ENCODE measurements around the gene DNAH10.
A peak's percentile ranks its signal among the peaks of the same experiment; 100 is the strongest.

DNAH10 gene

DNA sequence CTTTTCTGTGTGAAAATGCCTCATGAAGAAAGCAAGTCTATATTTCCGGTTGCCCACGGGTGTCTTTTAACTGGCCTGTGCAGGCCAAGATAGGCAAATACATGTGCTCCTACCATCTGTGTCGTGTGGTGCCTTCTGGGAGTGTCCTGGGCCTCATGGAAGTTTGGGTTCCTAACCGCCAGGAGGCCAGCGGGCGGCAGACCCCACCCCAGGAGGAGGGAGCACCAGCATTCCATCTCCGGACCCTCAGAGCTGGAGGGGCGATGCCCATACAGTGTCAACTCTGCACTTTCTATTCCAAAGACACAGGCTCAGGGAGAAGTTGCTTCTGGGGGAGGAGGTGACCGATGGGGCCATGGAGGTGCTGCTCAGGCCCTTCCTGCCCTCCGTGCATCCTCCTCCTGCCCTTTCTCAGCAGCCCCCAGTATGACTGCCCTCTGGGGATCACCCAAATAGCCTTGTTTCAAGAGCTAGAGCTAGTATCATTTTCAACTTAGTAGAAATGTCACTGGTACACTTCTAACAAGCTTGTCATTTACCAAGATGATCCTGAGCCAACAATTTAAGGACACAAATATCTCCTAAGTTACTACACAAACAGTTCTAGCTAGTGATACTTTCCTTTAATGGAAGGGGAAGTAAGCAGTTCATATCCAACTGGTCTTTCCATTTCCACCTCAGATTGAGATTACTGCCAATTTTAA is 192.7 kb downstream of the DNAH10 start:
- DNase-seq: no peak

DNA sequence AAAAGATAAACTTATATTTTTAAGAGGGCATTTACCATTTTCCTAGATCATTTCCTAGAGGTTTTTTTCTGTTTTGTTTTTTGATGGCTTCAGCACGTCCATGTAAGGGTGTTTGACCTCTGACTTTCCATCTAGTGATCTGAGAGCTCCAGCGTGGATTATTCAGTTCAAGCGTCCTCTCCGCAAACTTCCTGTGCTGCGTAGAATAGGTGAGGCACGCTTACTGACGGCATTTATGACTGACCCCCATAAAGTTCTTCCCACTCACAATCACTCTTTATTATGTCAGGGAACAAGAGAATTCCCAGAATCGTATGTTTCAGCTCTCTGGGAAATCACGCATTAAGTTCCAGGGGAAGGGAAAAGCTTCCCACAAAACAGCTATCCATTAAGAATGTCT is 194.1 kb downstream of the DNAH10 start:
- no peak for DNase-seq

DNA sequence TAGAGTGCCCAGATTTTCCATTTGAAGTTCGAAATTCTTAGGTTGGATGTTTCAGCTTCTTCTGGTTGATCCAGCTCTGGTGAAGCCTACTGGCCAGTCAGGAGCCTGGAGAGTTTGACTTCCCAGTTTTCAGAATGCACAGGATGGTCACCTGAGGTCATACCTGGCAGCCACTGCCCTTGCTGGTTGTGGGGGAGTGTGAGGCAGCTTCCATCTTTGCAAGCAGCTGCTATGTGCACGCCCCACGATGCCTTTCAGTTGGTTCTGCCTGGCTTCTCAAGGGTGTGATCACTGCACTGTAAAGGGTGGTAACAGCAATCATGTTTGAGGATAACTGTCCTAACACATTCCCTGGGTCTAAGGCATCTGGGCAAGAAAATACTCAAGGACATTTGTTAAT is 195.1 kb downstream of the DNAH10 start:
- DNase-seq: no peak

DNA sequence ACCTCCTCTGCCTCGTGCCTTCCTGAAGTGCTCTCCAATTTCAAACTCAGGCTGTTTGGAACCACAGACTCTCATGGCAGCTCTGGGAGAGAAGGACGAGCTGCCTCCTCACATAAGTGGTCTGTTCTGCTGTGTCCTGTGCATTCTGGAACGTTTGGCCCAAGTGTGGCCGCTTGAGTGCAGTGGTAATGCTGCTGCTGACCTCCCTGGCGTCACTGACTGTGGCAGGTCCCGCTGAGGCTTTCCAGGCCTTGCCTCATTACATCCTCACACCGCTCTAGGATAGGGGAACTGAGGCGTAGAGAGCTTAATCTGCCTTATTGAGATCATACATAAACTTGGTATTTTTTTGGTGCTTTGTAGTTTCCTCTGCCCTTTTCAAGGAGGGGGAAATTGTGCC is 196.4 kb downstream of the DNAH10 start:
- no peak for DNase-seq

DNA sequence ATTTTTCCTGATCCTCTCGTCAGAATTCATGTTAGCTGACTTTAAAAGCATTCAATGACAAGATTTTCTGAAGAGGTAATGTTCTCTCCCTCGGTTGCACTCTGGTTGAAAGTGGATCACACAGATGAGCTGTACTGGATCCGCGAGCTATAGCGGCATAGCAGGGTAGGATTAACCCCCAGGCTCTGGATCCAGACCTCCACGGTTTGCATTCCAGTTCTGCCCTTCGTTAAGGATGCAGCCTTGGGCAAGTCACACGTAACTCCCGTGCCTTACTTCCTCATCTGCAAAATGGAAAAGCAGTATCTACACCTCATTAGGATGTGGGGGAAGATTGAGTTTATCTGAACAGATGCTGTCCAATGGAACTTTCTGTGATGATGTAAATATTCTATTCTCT is 196.8 kb downstream of the DNAH10 start:
- DNase-seq: no peak

DNA sequence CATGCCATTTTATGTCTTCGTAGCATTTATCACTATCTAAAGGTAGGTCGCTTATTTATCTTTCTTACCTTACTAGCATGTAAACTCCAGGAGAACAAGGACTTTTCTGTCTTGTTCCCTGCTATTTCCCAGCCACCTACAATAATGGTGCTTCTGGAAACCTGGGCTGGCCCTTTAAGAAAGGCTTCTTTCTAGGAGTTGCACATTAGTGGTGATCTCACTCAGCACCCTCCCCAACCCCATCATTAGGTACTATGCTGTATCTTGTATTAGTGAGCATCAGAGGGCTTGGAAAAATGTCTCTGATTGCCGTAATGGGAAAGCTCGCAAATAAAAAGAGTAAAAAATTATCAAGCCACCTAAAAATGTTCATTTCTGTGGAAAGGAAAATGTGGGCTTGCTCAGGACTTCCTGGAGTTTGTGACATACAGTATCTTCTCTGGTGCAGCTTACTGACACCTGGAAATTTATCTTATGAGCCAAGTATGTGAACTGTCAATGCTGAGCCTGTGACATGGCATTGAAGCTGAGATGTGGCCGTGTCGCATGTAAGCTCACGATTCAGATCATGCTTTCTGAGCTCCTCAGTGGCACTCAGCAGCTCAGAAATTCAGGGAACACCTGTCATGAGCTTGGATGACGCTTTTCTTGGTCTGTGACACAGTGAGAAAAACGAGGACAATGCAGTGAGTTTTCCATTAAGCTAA is 198.1 kb downstream of the DNAH10 start:
- no peak for DNase-seq

DNA sequence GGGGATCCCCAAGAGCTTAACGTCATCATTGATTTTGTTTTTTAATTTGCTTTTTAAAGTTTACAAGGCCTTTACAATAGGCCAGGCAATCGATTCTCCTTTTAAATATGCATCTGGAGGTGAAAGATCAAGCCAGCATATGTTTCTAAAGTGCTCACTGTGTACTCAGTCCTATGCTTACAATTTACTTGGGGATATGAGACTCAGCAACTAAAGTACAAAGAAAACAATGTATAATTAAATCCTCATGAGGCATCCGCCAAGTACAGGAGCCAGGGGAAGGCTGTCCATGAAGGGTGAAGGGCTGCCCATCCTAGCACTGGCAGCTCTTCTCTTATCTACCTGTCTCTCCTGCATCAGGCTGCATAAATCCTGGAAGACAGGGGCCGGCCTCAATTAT is 198.8 kb downstream of the DNAH10 start:
- DNase-seq: no peak

DNA sequence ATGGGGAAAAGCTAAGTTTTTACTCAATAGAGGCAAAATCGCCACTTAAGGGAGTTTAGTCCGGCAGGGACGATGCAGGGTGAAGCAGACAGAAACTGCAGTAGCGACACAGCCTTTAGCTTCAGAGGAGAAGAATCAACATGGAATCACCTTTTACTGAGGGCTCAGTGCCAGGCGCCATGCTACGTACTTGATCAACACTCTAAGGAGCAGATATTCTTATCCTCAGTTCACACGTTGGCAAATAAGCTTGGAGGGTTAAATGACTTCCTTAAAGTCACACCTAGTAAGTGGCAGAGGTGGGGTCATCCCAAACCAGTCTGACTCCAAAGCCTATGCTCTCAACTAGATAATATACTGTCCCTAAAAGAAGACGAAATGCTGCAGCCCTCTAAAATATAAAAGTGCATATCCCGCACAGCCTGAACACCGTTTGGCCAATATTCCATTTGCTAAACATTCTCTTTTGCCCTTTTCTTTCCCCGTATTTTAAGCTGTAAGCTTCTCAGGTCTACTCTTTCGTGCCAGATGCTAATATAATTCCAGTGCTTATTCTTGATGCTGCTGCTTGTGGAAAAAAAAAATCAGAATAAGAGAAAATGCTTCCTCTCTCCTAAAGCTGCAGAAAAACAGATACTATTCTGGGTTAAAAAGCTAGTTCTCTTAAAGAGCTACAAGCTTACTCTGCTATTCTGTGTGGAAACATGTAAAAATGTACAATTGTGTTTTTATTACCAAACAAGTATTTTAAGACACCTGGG is 199.7 kb downstream of the DNAH10 start:
- no peak for DNase-seq

DNA sequence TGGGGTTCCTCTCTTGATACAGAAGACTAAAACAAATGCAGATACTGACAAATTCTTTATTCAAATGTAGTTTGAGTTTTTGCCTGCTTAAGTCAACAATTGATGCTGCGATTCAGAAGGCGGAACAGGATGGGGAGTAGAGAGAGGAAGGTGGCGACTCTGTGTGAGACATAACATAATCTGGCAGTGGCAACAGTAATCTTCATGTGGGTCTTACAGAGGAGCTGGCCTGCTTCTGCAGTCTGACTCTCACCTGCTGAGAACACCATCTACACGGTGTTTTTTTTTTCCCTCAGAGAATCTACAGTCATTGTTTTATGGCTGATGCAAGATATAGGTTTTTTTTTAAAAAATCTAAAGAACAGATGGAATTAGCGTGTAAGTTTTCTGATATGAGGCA is 200.4 kb downstream of the DNAH10 start:
- DNase-seq: no peak

DNA sequence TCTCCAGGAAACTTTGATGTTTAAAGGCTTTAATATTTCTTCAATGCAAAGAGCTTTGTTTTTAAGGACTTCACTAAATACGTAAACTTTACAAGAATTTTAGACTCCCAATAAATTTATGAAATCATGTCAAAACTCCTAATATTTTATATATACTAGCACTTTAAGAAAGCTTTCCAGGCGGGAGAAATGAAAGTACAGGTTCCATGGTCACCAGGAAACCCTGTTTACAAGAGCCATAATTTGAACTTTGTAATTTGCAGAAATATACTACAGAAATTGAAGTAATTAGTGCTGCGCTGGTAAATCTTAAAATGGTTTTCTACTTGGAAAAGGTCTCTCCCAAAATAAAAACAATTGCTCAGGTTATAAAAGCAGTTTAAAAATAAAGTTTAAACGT is 201.7 kb downstream of the DNAH10 start:
- no peak for DNase-seq

DNA sequence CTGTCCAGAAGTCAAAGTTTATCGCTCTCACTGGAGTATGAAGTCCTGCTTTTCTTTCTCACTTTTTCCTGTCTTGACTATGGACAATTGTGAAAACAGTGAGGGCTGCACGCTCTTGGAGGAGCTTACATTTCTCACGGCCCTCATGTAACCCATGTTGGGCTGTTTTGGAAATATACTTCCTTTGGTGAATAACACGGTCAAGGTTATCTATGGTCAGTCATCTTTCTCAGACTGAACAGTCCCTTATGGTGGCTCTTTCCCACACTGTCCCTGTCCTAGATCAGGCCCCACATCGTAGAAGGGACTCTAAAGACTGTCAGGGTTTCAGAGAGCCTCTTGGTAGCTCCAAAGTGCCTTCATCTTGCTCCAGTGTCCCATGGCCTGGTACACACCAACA is 203.3 kb downstream of the DNAH10 start:
- DNase-seq: no peak

DNA sequence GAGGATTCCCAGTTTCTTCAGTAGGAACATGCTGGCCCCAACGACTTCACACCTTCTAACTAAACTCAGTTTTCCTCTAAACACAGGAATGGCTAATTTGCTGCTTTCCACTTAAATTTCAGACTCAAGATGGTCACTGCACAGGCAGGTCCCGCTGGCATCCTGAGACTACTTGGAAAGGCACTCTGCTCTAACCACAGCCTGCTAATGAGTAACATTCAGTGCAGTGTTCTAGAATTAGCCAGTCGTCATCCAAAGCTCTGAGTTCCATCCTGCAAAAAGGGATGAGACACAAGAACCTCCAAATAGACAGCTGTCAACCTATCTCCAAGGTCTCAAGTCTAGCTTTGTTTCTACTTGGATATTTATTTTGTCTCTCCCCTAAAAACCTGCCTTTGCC is 204.5 kb downstream of the DNAH10 start:
- DNase-seq: no peak

DNA sequence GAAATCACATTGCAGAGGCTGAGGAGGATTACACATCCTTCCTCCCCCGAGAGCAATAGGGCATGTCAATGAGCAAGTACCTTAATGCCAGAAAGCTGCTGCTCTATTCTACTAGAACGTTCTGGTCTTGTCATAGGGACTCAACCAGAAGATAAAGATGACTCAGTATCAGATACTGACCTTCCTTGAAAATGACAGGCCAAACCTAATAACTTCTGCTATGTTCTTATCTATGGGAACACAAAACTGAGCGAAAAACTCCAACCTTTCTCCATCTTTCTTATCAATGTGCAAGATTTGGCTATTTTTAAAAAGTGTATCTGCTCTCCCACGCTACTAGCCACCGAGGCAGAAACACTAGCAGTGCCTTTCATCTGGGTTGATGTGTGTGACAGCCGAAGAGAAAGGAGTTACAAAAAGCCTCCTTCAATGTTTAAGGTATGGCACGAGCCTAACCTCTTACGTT is 205.1 kb downstream of the DNAH10 start:
- no peak for DNase-seq

DNA sequence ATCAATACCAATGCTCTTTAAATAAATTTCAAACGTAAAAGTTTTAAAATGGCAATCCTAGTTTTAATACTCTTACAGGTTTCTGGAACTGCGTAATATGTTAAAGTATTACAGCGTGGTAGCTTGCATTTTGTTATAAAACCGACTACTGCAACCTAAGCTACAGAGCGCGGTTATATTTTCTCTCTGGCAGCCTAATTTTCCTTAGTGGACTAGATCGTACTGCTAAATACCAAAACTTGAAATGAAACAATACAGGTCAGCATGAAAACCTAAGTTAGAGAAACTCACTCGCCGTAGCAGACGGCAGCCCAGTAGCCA is 209.3 kb downstream of the DNAH10 start:
- no peak for DNase-seq

DNA sequence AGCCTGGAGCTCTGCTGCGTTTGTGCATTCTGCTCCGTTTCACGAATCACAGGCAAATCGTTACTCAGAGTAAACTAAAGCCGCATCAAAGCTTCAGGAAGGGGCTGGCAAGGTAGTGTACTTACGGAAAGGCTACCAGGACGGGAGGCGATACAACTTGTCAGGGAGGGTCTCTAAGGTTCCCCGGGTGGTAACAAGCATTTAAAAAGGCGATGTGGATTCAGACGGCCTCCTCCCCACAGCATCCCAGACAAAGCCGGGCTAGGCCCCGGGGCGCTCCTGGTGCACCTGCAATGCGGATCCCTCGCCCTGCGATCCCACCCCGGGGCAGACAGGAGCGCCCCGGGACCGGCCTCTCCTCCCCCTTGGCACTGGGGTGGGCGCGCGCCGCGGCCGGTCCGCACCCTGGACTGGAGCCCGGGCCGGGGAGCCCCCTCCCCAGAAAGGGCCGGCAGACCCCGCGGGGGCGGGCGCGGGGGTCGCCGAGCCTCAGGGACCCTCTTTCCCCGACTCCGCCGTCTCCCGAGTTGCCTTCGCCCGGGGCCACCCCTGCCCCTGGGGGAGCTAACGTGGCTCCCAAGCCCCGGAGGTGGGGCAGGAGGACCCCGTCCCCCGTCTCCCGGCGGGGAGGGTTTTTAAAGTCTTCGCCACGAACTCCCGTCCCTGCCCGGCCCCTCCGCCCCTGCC is 209.8 kb downstream of the DNAH10 start:
- DNase-seq: no peak

DNA sequence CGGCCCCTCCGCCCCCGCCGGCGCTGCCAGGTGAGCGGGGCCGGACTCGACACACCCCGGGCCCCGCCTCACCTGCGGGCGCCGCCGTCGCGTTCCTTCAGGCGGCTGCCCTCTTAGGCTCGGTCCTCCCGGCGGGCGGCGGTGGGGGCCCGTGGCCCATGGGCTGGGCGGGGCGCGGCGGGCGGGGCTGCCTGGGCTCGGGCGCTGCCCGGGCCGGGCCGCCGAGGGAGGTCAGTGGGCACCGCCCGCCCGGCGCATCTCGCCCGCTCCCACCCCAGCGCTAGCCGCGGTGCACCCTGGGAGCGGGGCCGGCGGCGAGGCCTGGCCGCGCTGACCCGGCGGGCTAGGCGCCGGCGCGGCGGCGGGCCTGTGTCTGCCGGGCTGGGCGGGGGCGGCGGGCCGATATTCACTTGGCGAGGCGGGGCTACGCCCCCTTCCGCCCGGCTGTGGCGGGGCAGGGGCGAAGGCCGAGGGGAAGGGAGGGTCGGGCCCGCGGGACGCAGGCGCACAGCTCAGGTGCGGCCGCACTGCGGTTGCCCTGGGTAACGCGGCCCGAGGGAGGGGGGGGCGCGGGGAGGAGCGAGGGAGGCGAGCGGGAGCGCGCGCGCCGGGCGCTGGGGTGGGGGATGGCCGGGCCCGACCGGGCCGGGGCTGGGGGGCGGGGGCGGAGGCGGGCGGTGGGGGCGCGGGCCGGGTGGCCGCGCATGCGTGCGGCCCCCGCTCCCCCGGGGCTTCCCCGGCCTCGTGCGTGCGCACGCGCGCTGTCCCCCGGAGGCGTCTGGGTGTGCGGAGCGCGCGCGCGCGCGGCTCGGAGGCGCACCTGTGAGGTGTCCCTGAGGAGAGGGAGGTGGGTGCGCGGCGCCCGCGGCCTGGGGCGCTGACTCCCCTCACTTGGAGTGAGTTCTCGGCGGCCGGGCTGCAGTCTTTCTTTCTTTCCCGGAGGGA is 210.6 kb downstream of the DNAH10 start, which contains the start of the genes CCDC92 and ZNF664:
Gene CCDC92 (minus strand): TSS at position 375 of the 945 bp plus-strand sequence. CDS start 28,526 bp downstream, outside the sequence.
Gene ZNF664 (plus strand): TSS at position 759 of the 945 bp plus-strand sequence. CDS start 38,930 bp downstream, outside the sequence.
- peak; percentile 98 for DNase-seq

DNA sequence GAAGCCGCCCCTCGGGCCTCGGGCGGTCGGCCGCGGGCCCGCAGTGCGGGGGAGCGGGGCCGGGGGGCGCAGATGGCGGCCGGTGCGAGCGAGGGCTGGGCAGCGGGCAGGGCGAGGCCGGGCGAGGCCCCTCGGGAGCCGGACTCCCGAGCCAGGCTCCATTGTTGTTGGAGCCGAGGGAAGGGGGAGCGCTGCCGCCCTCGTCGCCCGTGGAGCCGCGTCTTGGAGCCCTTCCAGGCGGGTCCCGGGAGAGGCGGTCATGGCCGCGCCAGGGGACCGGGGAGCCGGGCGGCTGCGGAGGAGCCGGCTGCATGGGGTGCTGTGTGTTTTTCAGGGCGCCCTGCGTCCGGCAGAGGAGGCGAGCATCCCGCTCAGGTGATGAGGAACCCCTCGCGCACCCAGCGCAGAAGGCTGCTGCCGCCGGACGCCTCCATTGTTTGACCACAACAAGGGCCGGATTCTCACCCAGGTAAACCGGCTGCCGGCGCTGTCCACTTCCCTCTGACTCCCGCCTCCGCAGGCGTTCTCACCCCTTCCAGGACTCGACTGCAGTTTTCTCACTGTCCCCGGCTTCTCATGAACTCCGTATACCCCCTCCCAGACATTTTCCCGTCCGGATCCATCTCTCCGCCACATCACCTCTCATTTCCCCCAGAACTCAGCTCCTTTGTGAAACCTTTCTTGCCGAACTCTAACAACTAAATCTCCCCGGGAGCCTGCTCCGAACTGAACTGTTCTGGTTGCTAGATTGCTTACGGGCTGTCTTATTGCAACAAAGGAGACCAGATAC is 211.6 kb downstream of the DNAH10 start:
- DNase-seq: no peak

DNA sequence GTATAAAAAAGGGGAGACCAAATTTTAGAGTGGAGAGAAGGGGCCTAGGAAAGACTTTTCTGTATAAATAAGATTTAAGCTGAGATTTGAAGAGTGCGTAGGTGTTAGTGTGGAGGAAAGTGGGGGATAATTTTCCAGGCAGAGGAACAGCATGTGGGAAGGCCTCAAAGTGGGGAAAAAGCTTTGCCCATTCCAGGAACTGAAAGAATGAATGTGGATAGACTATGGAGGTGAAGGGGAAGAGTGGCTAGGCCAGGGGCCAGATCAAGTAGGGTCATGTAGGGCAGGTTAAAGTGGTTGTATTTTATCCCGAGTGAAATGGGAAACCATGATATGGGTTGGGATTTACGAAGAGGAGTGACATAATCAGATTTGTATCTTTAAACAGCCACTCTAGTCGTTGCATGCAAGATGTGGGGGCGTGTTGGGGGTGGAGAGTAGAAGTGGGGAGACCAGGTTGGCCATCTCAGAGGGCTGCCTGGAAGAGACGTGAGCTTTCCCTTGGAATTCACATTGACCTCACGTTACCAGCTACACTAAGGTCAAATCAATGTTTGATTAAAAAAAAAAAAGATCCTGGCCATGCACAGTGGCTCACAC is 214.2 kb downstream of the DNAH10 start:
- DNase-seq: no peak

DNA sequence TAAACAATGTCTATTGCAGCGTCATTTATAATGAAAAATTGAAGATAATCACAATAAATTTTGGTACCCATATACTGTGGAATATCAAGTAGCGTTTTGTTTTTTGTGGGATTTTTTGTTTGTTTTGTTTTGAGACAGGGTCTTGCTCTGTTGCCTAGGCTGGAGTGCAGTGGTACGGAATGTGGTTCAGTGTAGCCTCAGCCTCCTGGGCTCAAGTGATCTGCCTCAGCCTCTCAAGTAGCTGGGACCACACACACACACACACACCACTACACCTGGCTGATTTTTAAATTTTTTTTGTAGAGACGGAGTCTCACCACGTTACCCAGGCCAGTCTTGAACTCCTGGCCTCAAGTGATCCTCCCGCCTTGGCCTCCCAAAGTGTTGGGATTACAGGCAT is 217.5 kb downstream of the DNAH10 start:
- no peak for DNase-seq

DNA sequence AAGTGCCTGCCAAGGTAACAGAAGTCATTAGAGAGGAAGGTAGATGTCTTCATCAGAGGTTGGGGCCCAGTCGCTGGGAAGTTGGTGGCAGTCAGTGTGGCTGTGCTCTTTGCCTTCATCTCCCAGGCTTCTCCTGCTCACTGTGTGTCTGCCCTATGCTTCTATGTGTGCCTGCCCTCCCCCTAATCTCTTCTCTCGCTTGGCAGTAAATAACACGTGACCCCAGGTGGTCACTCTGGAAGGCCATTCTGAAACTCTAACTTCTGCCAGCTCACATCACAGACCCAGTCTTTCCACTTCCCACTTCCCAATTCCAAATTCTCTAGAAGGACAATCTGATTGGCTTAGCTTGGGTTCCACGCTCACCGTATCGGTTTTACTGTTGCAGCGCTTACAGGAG is 220.2 kb downstream of the DNAH10 start:
- no peak for DNase-seq

All from NCI-H1105 (cell line).